CD4-positive, alpha-beta T cell (primary cell): Measurements from ENCODE around the gene MAN1C1. TPM values are rescaled to one million over a fixed set of nuclear protein-coding genes. Genes with fewer than 3 reads are reported as not detected.

ENCODE experiments used
- ATAC-seq: fragments of 200-7000 bp; cut with Tn5 transposase; one replicate; pipeline ENCODE4 v1.10.0; 2022; ENCODE audit warnings: mild to moderate bottlenecking; ENCODE audit not compliant: poor library complexity
- CTCF ChIA-PET: fragments of 350-600 bp; sonication (Branson Sonifier 250); formaldehyde crosslinking; loops from one replicate; lab custom pipeline; 2021; ENCODE audit warnings: antibody characterized with exemption, inconsistent platforms; lab: Charles Lee
- POLR2A ChIA-PET: fragments of 350-600 bp; sonication (Branson Sonifier 250); formaldehyde crosslinking; loops from one replicate; lab custom pipeline; 2021; ENCODE audit warnings: antibody characterized with exemption, inconsistent platforms; lab: Charles Lee
- DNase-seq, 14 experiments: peaks; one replicate each; pipeline ENCODE4 v3.0.0-alpha.2; 2013 to 2020; ENCODE audit warnings: mixed read lengths in 2 of 14
- H3K27ac ChIP-seq, 2 donors: one replicate each; pipeline versions ENCODE4 v1.5.1 to v1.7.0; 2013; ENCODE audit warnings: low read length in 2 of 2, low read depth in 1 of 2, mild to moderate bottlenecking in 1 of 2
- H3K27me3 ChIP-seq, 2 experiments: 1 replicate in 1 of 2; 2 replicates in 1 of 2; pipeline versions ENCODE4 v1.6.1 to v1.7.0; 2013; ENCODE audit warnings: low read length in 2 of 2, control low read depth in 1 of 2, mild to moderate bottlenecking in 1 of 2, moderate library complexity in 1 of 2; ENCODE audit not compliant: insufficient read depth in 2 of 2, control insufficient read depth in 1 of 2
- H3K36me3 ChIP-seq: one replicate; pipeline ENCODE4 v1.6.1; 2013; ENCODE audit warnings: low read length, control low read depth; ENCODE audit not compliant: insufficient read depth
- H3K4me1 ChIP-seq: one replicate; pipeline ENCODE4 v1.6.1; 2013; ENCODE audit warnings: low read length, control low read depth; ENCODE audit not compliant: insufficient read depth
- H3K4me3 ChIP-seq: one replicate; pipeline ENCODE4 v1.5.1; 2013; ENCODE audit warnings: mild to moderate bottlenecking, low read length, moderate library complexity
- H3K9me3 ChIP-seq, 2 experiments: 1 replicate in 1 of 2; 2 replicates in 1 of 2; pipeline versions ENCODE4 v1.6.1 to v1.7.0; 2013; ENCODE audit warnings: low read length in 2 of 2, mild to moderate bottlenecking in 2 of 2, control low read depth in 1 of 2, moderate library complexity in 1 of 2; ENCODE audit not compliant: control insufficient read depth in 1 of 2, insufficient read depth in 1 of 2
- H3K27ac Mint-ChIP-seq: one replicate; pipeline ENCODE4 v1.8.0; 2020; ENCODE audit warnings: mixed read lengths
- H3K27me3 Mint-ChIP-seq: one replicate; pipeline ENCODE4 v1.8.0; 2021; ENCODE audit warnings: mixed read lengths
- H3K36me3 Mint-ChIP-seq: one replicate; pipeline ENCODE4 v1.8.0; 2021; ENCODE audit warnings: low read depth, mixed read lengths
- H3K4me1 Mint-ChIP-seq: one replicate; pipeline ENCODE4 v1.8.0; 2021; ENCODE audit warnings: low read depth, mixed read lengths
- H3K4me3 Mint-ChIP-seq: one replicate; pipeline ENCODE4 v1.8.0; 2020; ENCODE audit warnings: mild to moderate bottlenecking, mixed read lengths
- H3K9me3 Mint-ChIP-seq: one replicate; pipeline ENCODE4 v1.8.0; 2020; ENCODE audit warnings: mixed read lengths
- CTCF ChIP-seq: fragments of 200-600 bp; IDR thresholded peaks from one replicate; pipeline ENCODE4 v1.8.0; 2022; ENCODE audit warnings: antibody characterized with exemption, mild to moderate bottlenecking
- intact Hi-C, 2 experiments: fragments of 100-400 bp; cut with DNase I in 1 of 2; cut with micrococcal nuclease in 1 of 2; formaldehyde crosslinking; loops; one replicate each; pipeline versions ENCODE4 v1.15.1 to v1.9.0; 2023 to 2025; cut with DNase I, micrococcal nuclease
- total RNA-seq, 174 experiments: library from RNA in 2 of 174; stranded (reverse) in 2 of 174; gene quantifications; one replicate each; pipeline ENCODE4 v1.2.3 and lab custom pipeline; 2021 to 2026

MAN1C1 gene
- total RNA-seq, 2 experiments from 2014 or later: 44.4 to 46.9 TPM

GRCh38 chr1:25718732-25719131 lies 102.1 kb downstream of the MAN1C1 start:
- peak overlapping the region; percentile 28 for H3K27ac Mint-ChIP-seq
- H3K9me3 Mint-ChIP-seq: no peaks in the 10 kb centered on the region

GRCh38 chr1:25720624-25721023 lies 104.0 kb downstream of the MAN1C1 start:
- no peak for TF ChIP-seq CTCF
- DNase-seq: no peak
- Mint-ChIP-seq H3K4me1 (peaks cover 75% of the 10 kb centered on the region), H3K36me3 (peaks cover 30% of the 10 kb centered on the region), H3K27me3 (no peaks in the 10 kb centered on the region), H3K27ac (no peak overlapping the region), H3K9me3 (no peaks in the 10 kb centered on the region), H3K4me3 (no peak overlapping the region)
- ChIA-PET CTCF (interaction anchor here (1.9 kb wide), 1 partner anchor 13 kb away, joined by 6 read pairs; no protein-coding TSS in a partner anchor), POLR2A (interaction anchor here (0.6 to 0.7 kb wide), 2 partner anchors 13 to 23 kb away, joined by 3 read pairs; no protein-coding TSS in a partner anchor)
- Histone ChIP-seq H3K9me3 (peaks cover 0 to 5% of the 10 kb centered on the region in 2 experiments), H3K4me3 (no peak overlapping the region), H3K36me3 (peaks cover 5% of the 10 kb centered on the region), H3K4me1 (peaks cover 24% of the 10 kb centered on the region), H3K27me3 (no peaks in the 10 kb centered on the region), H3K27ac (no peak overlapping the region)
- intact Hi-C loops: loop anchor here in 1 of 2 experiments (5.0 kb wide), 1 partner anchor 52 kb away; no protein-coding TSS in a partner anchor
- ATAC-seq: no peak

More at GRCh38 chr1:25718732-25719131, 102.1 kb downstream of the MAN1C1 start:
- H3K27ac ChIP-seq: no peak overlapping the region
- peaks cover 0 to 5% of the 10 kb centered on the region in 2 experiments for H3K9me3 ChIP-seq
- no peaks in the 10 kb centered on the region for H3K27me3 Mint-ChIP-seq
- TF ChIP-seq CTCF: no peak
- POLR2A ChIA-PET: no interaction called here
- no peak overlapping the region for H3K4me3 Mint-ChIP-seq
- H3K36me3 ChIP-seq: no peaks in the 10 kb centered on the region
- ATAC-seq: no peak
- no peak overlapping the region for H3K4me3 ChIP-seq
- CTCF ChIA-PET: no interaction called here
- H3K27me3 ChIP-seq: no peaks in the 10 kb centered on the region
- intact Hi-C loops: no loop called here
- peaks cover 16% of the 10 kb centered on the region for H3K4me1 ChIP-seq
- H3K36me3 Mint-ChIP-seq: peaks cover 16% of the 10 kb centered on the region
- peaks cover 75% of the 10 kb centered on the region for H3K4me1 Mint-ChIP-seq
- DNase-seq: no peak

GRCh38 chr1:25723250-25723880 lies 106.8 kb downstream of the MAN1C1 start:
- CTCF ChIA-PET: no interaction called here
- H3K4me1 ChIP-seq: peaks cover 44% of the 10 kb centered on the region
- H3K9me3 ChIP-seq: no peaks in the 10 kb centered on the region
- H3K4me3 ChIP-seq: no peak overlapping the region
- Mint-ChIP-seq H3K4me3 (no peak overlapping the region), H3K9me3 (no peaks in the 10 kb centered on the region), H3K36me3 (peaks cover 27% of the 10 kb centered on the region), H3K27ac (peak overlapping the region; percentile 45), H3K27me3 (no peaks in the 10 kb centered on the region), H3K4me1 (peaks cover 88% of the 10 kb centered on the region)
- ATAC-seq (no peak), DNase-seq (no peak)
- H3K36me3 ChIP-seq: peaks cover 7% of the 10 kb centered on the region
- H3K27ac ChIP-seq: no peak overlapping the region
- intact Hi-C loops: loop anchor here in 1 of 2 experiments (5.0 kb wide), 1 partner anchor 49 kb away; no protein-coding TSS in a partner anchor
- POLR2A ChIA-PET: no interaction called here
- no peak for TF ChIP-seq CTCF
- H3K27me3 ChIP-seq: no peaks in the 10 kb centered on the region
